Activated CD8-positive, alpha-beta memory T cell treated with anti-CD3 and anti-CD28 coated beads, Interleukin-2, amount 50 U/mL, for 1 hour (primary cell): ENCODE data around the gene KDM6A.
"Not testable (repeated sequence)": the region's sequence is repeated elsewhere in the genome, so short reads cannot be mapped to it uniquely, and the experiment has no call there.

ENCODE experiments used
- DNase-seq: peaks from one replicate; pipeline ENCODE4 v3.0.0-alpha.2; 2020; ENCODE audit errors: extremely low read depth

KDM6A gene

GRCh38 chrX:45077748-45078424 lies 204.9 kb downstream of the KDM6A start:
- DNase-seq, result no peak

DNA sequence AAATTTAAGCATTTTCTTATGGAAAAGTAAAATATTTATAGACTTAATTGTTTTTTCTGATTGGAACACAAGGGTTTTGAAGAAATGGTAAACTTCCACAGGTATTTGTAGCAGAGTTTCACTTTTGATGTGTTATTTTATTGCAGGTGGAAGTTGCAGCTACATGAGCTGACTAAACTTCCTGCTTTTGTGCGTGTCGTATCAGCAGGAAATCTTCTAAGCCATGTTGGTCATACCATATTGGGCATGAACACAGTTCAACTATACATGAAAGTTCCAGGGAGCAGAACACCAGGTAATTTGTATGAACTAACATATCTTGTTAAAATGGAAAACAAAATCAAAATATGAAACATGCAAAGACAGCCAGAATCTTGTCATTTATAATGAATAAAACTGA lies 210.3 kb downstream of the KDM6A start:
- no peak for DNase-seq

DNA sequence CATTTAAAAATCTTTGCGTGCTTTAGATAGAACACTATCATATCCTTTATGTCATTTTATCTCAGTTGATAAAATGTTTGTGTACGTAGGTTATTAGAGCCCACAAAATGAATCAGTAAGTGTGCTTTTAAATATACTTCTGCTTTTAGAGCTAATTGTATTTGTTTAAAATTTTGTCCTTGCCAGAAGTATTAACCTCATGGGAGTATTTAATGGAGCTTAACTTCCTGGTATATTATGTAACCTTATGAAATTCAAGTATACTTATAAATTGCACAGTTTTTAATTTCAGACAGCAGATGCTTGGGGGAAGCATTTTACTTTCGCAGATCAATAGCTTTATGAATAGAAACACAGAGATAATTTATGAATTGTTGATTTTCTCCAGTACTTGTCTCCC lies 237.5 kb downstream of the KDM6A start:
- no peak for DNase-seq

DNA sequence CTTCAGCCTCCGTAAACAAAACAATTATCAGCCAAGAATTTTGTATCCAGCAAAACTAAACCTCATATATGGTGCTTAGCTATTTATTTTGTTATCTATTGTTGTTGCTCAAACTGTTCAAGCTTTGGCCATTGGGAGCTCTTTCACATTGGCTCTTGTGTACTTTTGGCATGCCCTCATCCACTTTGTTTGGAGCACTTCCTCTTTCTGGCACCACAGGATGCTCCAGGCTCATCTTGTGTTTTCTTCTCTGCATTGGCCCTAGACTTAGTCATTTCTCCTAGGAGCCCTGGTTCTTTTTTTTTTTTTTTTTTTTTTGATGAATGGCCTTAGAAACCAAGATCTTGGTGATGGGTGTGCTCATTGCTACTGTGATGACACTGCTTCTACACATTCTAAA lies 253.2 kb downstream of the KDM6A start:
- no peak for DNase-seq

- no peak for DNase-seq
These were observed 256.0 kb downstream of the KDM6A start for GRCh38 chrX:45128896-45129454.

DNA sequence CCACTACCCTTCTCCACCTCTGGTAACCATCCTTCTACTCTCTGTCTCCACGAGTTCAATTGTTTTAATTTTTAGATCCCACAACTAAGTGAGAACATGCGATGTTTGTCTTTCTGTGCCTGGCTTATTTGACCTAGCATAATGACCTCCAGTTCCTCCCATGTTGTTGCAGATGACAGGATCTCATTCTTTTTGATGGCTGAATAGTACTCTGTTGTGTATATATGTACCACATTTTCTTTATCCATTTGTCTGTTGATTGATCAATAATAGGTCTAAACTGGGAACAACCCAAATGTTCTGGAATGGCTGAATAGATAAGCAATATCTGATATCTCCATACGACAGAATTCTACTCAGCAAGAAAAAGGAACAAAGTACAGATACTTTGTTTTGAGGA lies 260.5 kb downstream of the KDM6A start:
- no peak for DNase-seq

DNA sequence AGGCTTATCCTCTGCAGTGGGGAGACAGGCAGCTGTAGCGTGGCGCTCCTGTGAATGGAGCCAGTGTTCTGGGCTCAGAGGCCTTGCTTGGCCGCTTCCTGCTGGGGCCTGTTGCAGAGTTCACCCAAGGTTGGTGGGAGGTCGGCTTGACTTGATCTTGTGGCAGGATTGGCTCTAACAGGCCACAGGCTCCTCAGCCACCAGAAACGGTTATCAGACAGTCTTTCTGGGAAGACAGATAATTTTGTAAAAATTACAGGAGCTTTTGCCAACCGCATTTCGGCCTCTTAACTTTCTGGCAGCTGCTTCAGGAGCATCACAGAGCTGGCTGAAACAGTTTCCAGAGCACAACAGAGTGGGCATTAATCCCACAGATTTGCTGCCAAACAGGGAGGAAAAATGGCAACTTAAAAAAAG lies 261.3 kb downstream of the KDM6A start:
- no peak for DNase-seq

DNA sequence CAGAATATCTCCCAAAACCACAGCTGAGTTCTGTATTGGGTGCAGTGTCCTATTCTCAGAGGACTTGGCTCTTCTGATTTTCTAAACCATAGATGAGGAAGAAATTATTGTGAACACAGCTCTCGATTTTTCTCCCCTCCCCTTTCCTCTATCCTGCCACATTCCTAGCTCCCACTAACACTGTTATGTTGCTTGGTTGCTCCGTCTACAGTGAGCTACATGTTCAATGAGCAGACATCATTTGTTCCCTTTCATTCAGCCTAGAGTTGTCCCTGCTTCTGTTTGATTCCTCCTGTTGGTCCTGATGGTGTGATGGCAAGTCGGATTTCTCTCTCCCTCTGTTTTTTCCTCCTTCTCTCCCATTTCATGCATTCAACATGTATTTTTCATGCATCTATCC lies 261.8 kb downstream of the KDM6A start:
- no peak for DNase-seq

- DNase-seq, result not testable (repeated sequence)
These were observed 262.5 kb downstream of the KDM6A start for GRCh38 chrX:45135391-45136075.

DNA sequence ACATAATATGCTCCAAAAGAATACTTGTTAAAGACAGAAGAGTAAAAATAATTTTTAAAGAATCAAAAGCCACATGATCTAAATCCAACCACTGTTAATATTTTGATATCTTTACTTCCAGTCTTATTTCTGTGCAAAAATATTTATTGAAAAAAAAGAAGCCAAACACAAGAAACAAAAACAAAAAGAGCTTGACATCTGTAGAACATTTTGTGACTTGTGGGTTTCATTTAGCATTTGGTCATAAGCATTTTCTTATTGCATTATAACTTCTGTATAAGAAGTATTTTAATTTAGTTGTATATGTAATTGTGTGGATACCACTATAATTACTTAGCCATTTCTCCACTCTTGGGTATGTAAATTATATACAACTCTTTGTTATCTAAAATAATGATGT lies 264.5 kb downstream of the KDM6A start:
- no peak for DNase-seq

DNA sequence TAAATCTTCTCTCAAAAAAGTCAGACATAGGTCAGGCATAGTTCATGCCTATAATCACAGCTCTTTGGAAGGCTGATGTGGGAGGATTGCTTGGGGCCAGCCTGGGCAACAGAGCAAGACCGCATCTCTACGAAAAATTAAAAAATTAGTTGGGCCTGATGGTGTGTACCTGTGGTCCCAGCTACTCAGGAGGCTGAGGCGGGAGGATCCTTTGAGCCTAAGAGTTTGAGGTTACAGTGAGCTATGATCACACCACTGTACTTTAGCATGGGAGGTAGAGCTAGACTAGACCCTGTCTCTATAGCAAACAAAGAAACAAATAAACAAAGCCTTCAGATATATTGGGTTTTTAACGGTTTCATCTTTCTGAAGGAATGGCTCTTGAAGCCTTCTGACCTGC lies 265.5 kb downstream of the KDM6A start:
- DNase-seq, result no peak

- no peak for DNase-seq
These were observed 267.8 kb downstream of the KDM6A start for GRCh38 chrX:45140812-45141211.

- no peak for DNase-seq
These were observed 269.2 kb downstream of the KDM6A start for GRCh38 chrX:45142185-45142584.

DNA sequence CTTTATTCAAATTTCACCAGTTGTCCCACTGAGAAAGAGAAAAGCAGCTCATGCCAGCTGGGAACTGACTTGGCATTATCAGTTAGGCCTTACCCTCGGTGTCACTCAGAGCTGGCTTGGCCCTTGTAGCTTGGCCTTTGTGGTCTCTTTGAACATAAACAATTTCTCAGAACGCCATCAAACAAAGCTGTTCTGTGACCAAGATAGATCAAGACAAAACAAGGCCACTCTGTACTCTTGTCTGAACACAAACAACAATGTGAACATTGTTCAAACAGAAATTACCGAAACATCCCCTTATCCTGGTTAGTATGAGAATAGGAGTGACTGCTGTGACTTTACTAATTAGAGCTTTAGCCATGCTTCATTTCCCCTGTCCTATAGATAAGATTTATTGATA lies 270.5 kb downstream of the KDM6A start:
- no peak for DNase-seq

- no peak for DNase-seq
These were observed 272.7 kb downstream of the KDM6A start for GRCh38 chrX:45145492-45146215.

- DNase-seq, result no peak
These were observed 277.8 kb downstream of the KDM6A start for GRCh38 chrX:45150821-45151220.

GRCh38 chrX:45154033-45154360 lies 281.0 kb downstream of the KDM6A start:
- DNase-seq, result no peak

GRCh38 chrX:45154462-45154861 lies 281.5 kb downstream of the KDM6A start:
- DNase-seq, result no peak

DNA sequence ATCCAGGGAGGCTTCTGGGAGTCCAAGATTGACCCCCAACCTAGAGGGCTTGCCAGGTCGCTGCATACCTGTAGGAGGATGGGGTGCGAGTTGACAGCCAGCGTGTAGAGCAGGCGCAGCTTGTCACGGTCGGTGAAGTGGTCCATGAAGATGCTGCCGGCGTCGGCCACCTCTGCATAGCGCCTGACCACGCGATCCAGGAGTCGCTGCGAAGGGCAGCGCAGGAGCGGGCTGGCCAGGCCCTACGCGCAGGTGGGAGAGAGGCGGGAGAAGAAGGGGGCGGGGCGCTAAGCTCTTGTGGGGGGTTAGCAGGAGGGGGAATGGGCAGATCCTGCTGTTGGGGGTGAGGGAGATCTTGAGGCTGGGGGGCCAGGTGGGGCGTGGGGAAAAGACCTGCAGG lies 284.7 kb downstream of the KDM6A start:
- no peak for DNase-seq
